HepG2 (cell line): ENCODE measurements around the gene PCED1B.

Experiments used
- ATF2 ChIP-seq: sonication (generic); formaldehyde crosslinking; IDR thresholded peaks from 2 replicates; pipeline ENCODE4 v1.4.0; 2020; ENCODE audit warnings: missing genetic modification reagents
- CTCF ChIP-seq: sonication (generic); formaldehyde crosslinking; IDR thresholded peaks from 2 replicates; pipeline ENCODE4 v1.5.0; 2020; ENCODE audit warnings: mild to moderate bottlenecking, missing genetic modification reagents, moderate library complexity
- DRAP1 ChIP-seq: IDR thresholded peaks from 2 replicates; pipeline ENCODE4 v1.6.1; 2016; ENCODE audit warnings: missing genetic modification reagents, missing compliant biosample characterization
- EZH2 ChIP-seq: conservative IDR thresholded peaks from 2 replicates; pipeline ENCODE4 v1.6.1; 2012; ENCODE audit warnings: mild to moderate bottlenecking, low read depth, low read length, moderate library complexity
- HDAC6 ChIP-seq: fragments of 200-600 bp; sonication (generic); IDR thresholded peaks from 2 replicates; pipeline ENCODE4 v1.7.0; 2017; ENCODE audit warnings: mild to moderate bottlenecking, antibody characterized with exemption, low read length, low read depth
- POLR2AphosphoS5 ChIP-seq: IDR thresholded peaks from 2 replicates; pipeline ENCODE4 v1.6.1; 2012; ENCODE audit warnings: low read depth, low read length
- PRDM15 ChIP-seq: sonication (generic); formaldehyde crosslinking; IDR thresholded peaks from 2 replicates; pipeline ENCODE4 v1.4.0; 2020; ENCODE audit warnings: missing genetic modification reagents
- SIX4 ChIP-seq: sonication (generic); formaldehyde crosslinking; IDR thresholded peaks from 2 replicates; pipeline ENCODE4 v1.4.0; 2020; ENCODE audit warnings: missing genetic modification reagents
- SRSF9 ChIP-seq: fragments of 200-400 bp; formaldehyde crosslinking; IDR thresholded peaks from 2 replicates; pipeline ENCODE4 v1.6.1; 2018; ENCODE audit warnings: borderline replicate concordance, mild to moderate bottlenecking, low read depth, low read length; ENCODE audit not compliant: insufficient read depth, poor library complexity, severe bottlenecking
- STAT6 ChIP-seq: sonication (generic); formaldehyde crosslinking; IDR thresholded peaks from 2 replicates; pipeline ENCODE4 v1.4.0; 2020; ENCODE audit warnings: missing genetic modification reagents, mild to moderate bottlenecking, borderline replicate concordance
- ZFP37 ChIP-seq: sonication (generic); formaldehyde crosslinking; IDR thresholded peaks from 2 replicates; pipeline ENCODE4 v1.4.0; 2020; ENCODE audit warnings: missing genetic modification reagents, borderline replicate concordance
- ZNF138 ChIP-seq: sonication (generic); formaldehyde crosslinking; IDR thresholded peaks from 2 replicates; pipeline ENCODE4 v1.5.0; 2020; ENCODE audit warnings: mild to moderate bottlenecking, low read depth, missing genetic modification reagents
- ZNF274 ChIP-seq: sonication (generic); formaldehyde crosslinking; IDR thresholded peaks from 2 replicates; pipeline ENCODE4 v1.5.1; 2020; ENCODE audit warnings: mild to moderate bottlenecking, missing genetic modification reagents
- ZNF609 ChIP-seq: sonication (generic); formaldehyde crosslinking; IDR thresholded peaks from 2 replicates; pipeline ENCODE4 v1.4.0; 2020; ENCODE audit warnings: mild to moderate bottlenecking, missing genetic modification reagents, borderline replicate concordance

GRCh38 chr12:47033789-47034555 is 45.4 kb upstream of the PCED1B start:
- TF ChIP-seq ZNF609 (CRISPR knock-in tag) (no peak), SIX4 (CRISPR knock-in tag) (no peak), ATF2 (CRISPR knock-in tag) (no peak), ZNF138 (CRISPR knock-in tag) (no peak), PRDM15 (CRISPR knock-in tag) (no peak), CTCF (CRISPR knock-in tag) (no peak), POLR2AphosphoS5 (no peak), EZH2 (no peak), SRSF9 (no peak), DRAP1 (CRISPR knock-in tag) (no peak), HDAC6 (no peak), ZNF274 (CRISPR knock-in tag) (no peak), ZFP37 (CRISPR knock-in tag) (no peak), STAT6 (no peak)
